ENCODE results near the gene KCND3. TPM values are rescaled to one million over a fixed set of nuclear protein-coding genes. Genes with fewer than 3 reads are reported as not detected.

Gene KCND3
- total RNA-seq, 2 experiments from 2014 or later, result not detected

- Mint-ChIP-seq H3K4me1 (no peaks in the 10 kb centered on the region), H3K4me3 (no peak overlapping the region), H3K27me3 (peaks cover 28% of the 10 kb centered on the region), H3K36me3 (no peaks in the 10 kb centered on the region), H3K9me3 (no peaks in the 10 kb centered on the region), H3K27ac (no peak overlapping the region)
- POLR2A ChIA-PET, result no interaction called here
- ATAC-seq (ENCODE audit: low read depth), result no peak
- no peak for DNase-seq
These were observed 8.4 kb downstream of the KCND3 start for GRCh38 chr1:111981090-111981489.

GRCh38 chr1:111980686-111981085, 8.8 kb downstream of the KCND3 start:
- Mint-ChIP-seq H3K36me3 (no peaks in the 10 kb centered on the region), H3K9me3 (no peaks in the 10 kb centered on the region), H3K4me1 (no peaks in the 10 kb centered on the region), H3K27me3 (peaks cover 26% of the 10 kb centered on the region), H3K27ac (no peak overlapping the region), H3K4me3 (no peak overlapping the region)
- no peak for ATAC-seq (ENCODE audit: low read depth)
- DNase-seq, result no peak
- POLR2A ChIA-PET, result no interaction called here

GRCh38 chr1:111978695-111979094, 10.8 kb downstream of the KCND3 start:
- Mint-ChIP-seq H3K4me1 (no peaks in the 10 kb centered on the region), H3K27ac (no peak overlapping the region), H3K4me3 (no peak overlapping the region), H3K36me3 (no peaks in the 10 kb centered on the region), H3K27me3 (peaks cover 25% of the 10 kb centered on the region), H3K9me3 (no peaks in the 10 kb centered on the region)
- POLR2A ChIA-PET, result no interaction called here
- no peak for ATAC-seq (ENCODE audit: low read depth)
- no peak for DNase-seq

GRCh38 chr1:111977378-111977777, 12.1 kb downstream of the KCND3 start:
- no peak overlapping the region for H3K27ac Mint-ChIP-seq
- no peak for DNase-seq
- POLR2A ChIA-PET, result no interaction called here
- peaks cover 30% of the 10 kb centered on the region for H3K27me3 Mint-ChIP-seq
- H3K9me3 Mint-ChIP-seq, result no peaks in the 10 kb centered on the region
- no peak overlapping the region for H3K4me3 Mint-ChIP-seq
- no peaks in the 10 kb centered on the region for H3K36me3 Mint-ChIP-seq
- H3K4me1 Mint-ChIP-seq, result no peaks in the 10 kb centered on the region
- no peak for ATAC-seq (ENCODE audit: low read depth)

GRCh38 chr1:111976842-111977241, 12.6 kb downstream of the KCND3 start:
- H3K4me1 Mint-ChIP-seq, result no peaks in the 10 kb centered on the region
- no peak overlapping the region for H3K4me3 Mint-ChIP-seq
- H3K9me3 Mint-ChIP-seq, result no peaks in the 10 kb centered on the region
- no peak overlapping the region for H3K27ac Mint-ChIP-seq
- H3K36me3 Mint-ChIP-seq, result no peaks in the 10 kb centered on the region
- POLR2A ChIA-PET, result no interaction called here
- ATAC-seq (ENCODE audit: low read depth), result no peak
- peaks cover 31% of the 10 kb centered on the region for H3K27me3 Mint-ChIP-seq
- DNase-seq, result no peak

- Mint-ChIP-seq H3K9me3 (no peaks in the 10 kb centered on the region), H3K27me3 (peaks cover 34% of the 10 kb centered on the region), H3K36me3 (no peaks in the 10 kb centered on the region), H3K27ac (no peak overlapping the region), H3K4me3 (no peak overlapping the region), H3K4me1 (no peaks in the 10 kb centered on the region)
- POLR2A ChIA-PET, result no interaction called here
- ATAC-seq (ENCODE audit: low read depth), result no peak
- no peak for DNase-seq
These were observed 13.1 kb downstream of the KCND3 start for GRCh38 chr1:111976332-111976731.

- ATAC-seq (ENCODE audit: low read depth), result no peak
- Mint-ChIP-seq H3K4me3 (no peak overlapping the region), H3K36me3 (no peaks in the 10 kb centered on the region), H3K4me1 (no peaks in the 10 kb centered on the region), H3K27me3 (peaks cover 33% of the 10 kb centered on the region), H3K27ac (no peak overlapping the region), H3K9me3 (no peaks in the 10 kb centered on the region)
- DNase-seq, result no peak
- POLR2A ChIA-PET, result no interaction called here
These were observed 16.2 kb downstream of the KCND3 start for GRCh38 chr1:111973150-111973790.

GRCh38 chr1:111971396-111971795, 18.1 kb downstream of the KCND3 start:
- Mint-ChIP-seq H3K9me3 (no peaks in the 10 kb centered on the region), H3K4me3 (no peak overlapping the region), H3K4me1 (no peaks in the 10 kb centered on the region), H3K27ac (no peak overlapping the region), H3K36me3 (no peaks in the 10 kb centered on the region), H3K27me3 (peaks cover 27% of the 10 kb centered on the region)
- DNase-seq (no peak), ATAC-seq (ENCODE audit: low read depth) (no peak)
- POLR2A ChIA-PET, result no interaction called here

- Mint-ChIP-seq H3K4me3 (no peak overlapping the region), H3K27me3 (peaks cover 30% of the 10 kb centered on the region)
These were observed 21.0 kb downstream of the KCND3 start for GRCh38 chr1:111968511-111968910.

GRCh38 chr1:111967886-111968285, 21.6 kb downstream of the KCND3 start:
- H3K27ac Mint-ChIP-seq, result no peak overlapping the region
- POLR2A ChIA-PET, result no interaction called here
- H3K9me3 Mint-ChIP-seq, result no peaks in the 10 kb centered on the region
- no peaks in the 10 kb centered on the region for H3K4me1 Mint-ChIP-seq
- DNase-seq, result no peak
- H3K27me3 Mint-ChIP-seq, result peaks cover 30% of the 10 kb centered on the region
- no peak overlapping the region for H3K4me3 Mint-ChIP-seq
- H3K36me3 Mint-ChIP-seq, result no peaks in the 10 kb centered on the region
- ATAC-seq (ENCODE audit: low read depth), result no peak

More at GRCh38 chr1:111968511-111968910, 21.0 kb downstream of the KCND3 start:
- DNase-seq (no peak), ATAC-seq (ENCODE audit: low read depth) (no peak)
- POLR2A ChIA-PET, result no interaction called here
- no peaks in the 10 kb centered on the region for H3K4me1 Mint-ChIP-seq
- no peaks in the 10 kb centered on the region for H3K9me3 Mint-ChIP-seq
- no peak overlapping the region for H3K27ac Mint-ChIP-seq
- no peaks in the 10 kb centered on the region for H3K36me3 Mint-ChIP-seq

- no peaks in the 10 kb centered on the region for H3K9me3 Mint-ChIP-seq
These were observed 22.3 kb downstream of the KCND3 start for GRCh38 chr1:111967067-111967690.

GRCh38 chr1:111965781-111966443, 23.6 kb downstream of the KCND3 start:
- DNase-seq (no peak), ATAC-seq (ENCODE audit: low read depth) (no peak)
- peaks cover 22% of the 10 kb centered on the region for H3K27me3 Mint-ChIP-seq
- H3K9me3 Mint-ChIP-seq, result no peaks in the 10 kb centered on the region
- no peak overlapping the region for H3K4me3 Mint-ChIP-seq
- POLR2A ChIA-PET, result no interaction called here
- H3K36me3 Mint-ChIP-seq, result no peaks in the 10 kb centered on the region
- no peak overlapping the region for H3K27ac Mint-ChIP-seq
- H3K4me1 Mint-ChIP-seq, result no peaks in the 10 kb centered on the region

More at GRCh38 chr1:111967067-111967690, 22.3 kb downstream of the KCND3 start:
- no peaks in the 10 kb centered on the region for H3K36me3 Mint-ChIP-seq
- no peak overlapping the region for H3K27ac Mint-ChIP-seq
- DNase-seq, result no peak
- H3K4me1 Mint-ChIP-seq, result no peaks in the 10 kb centered on the region
- no peak overlapping the region for H3K4me3 Mint-ChIP-seq
- ATAC-seq (ENCODE audit: low read depth), result no peak
- POLR2A ChIA-PET, result no interaction called here
- H3K27me3 Mint-ChIP-seq, result peaks cover 25% of the 10 kb centered on the region

GRCh38 chr1:111963985-111964738, 25.3 kb downstream of the KCND3 start:
- H3K36me3 Mint-ChIP-seq, result no peaks in the 10 kb centered on the region
- no peaks in the 10 kb centered on the region for H3K4me1 Mint-ChIP-seq
- no peak for DNase-seq
- POLR2A ChIA-PET, result no interaction called here
- no peak overlapping the region for H3K27ac Mint-ChIP-seq
- H3K27me3 Mint-ChIP-seq, result peaks cover 13% of the 10 kb centered on the region
- ATAC-seq (ENCODE audit: low read depth), result no peak
- H3K4me3 Mint-ChIP-seq, result no peak overlapping the region
- no peaks in the 10 kb centered on the region for H3K9me3 Mint-ChIP-seq
